Measurements from ENCODE around the gene QRICH1. TPM values are rescaled to one million over a fixed set of nuclear protein-coding genes. Genes with fewer than 3 reads are reported as not detected.
A peak's percentile ranks its signal among the peaks of the same experiment; 100 is the strongest.

QRICH1 gene
- total RNA-seq, 2 experiments from 2014 or later, result 111 to 132 TPM

DNA sequence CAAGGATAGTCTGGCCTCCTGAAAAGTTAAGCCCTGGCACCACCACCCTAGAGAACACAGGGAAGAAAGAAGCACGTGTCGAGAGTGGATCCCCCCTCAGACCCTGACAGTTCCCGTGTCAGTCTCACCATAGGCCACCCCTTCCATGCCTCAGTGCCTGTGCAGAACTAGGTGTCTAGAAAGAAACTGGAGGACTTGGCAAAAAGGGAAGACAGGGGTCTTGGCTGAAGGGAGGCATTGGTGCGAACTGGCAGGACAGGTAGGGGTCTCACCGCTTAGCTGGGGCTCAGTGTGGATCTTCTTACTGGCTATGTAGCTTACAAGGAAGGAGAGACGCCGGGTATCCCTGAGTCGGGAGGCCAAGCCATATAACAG lies 10.2 kb upstream of the QRICH1 start:
- peak; percentile 8 for DNase-seq (ENCODE audit: low spot score)
- Histone ChIP-seq H3K79me2 (ENCODE audit: insufficient read depth, low read depth, low read length) (peaks cover 17% of the 10 kb centered on the region), H3K4me1 (ENCODE audit: insufficient read depth, low read length, poor library complexity, severe bottlenecking) (peaks cover 24% of the 10 kb centered on the region), H3K4me3 (ENCODE audit: low read depth, low read length, poor library complexity, severe bottlenecking) (peak overlapping the region; percentile 79), H3K27ac (ENCODE audit: low read depth, low read length, poor library complexity, severe bottlenecking) (peak overlapping the region; percentile 76), H3K9me2 (ENCODE audit: insufficient read depth, low read length) (no peaks in the 10 kb centered on the region), H3K4me2 (ENCODE audit: low read length) (peak overlapping the region; percentile 70), H4K20me1 (ENCODE audit: insufficient read depth, low read length) (no peaks in the 10 kb centered on the region), H3K36me3 (ENCODE audit: insufficient read depth, low read length) (peaks cover 61% of the 10 kb centered on the region), H3K9me3 (ENCODE audit: low read length) (no peaks in the 10 kb centered on the region), H2AFZ (ENCODE audit: low read length) (peak overlapping the region; percentile 72; the same call in 1 of the 2 replicates)
- TF ChIP-seq, protein P1, sequence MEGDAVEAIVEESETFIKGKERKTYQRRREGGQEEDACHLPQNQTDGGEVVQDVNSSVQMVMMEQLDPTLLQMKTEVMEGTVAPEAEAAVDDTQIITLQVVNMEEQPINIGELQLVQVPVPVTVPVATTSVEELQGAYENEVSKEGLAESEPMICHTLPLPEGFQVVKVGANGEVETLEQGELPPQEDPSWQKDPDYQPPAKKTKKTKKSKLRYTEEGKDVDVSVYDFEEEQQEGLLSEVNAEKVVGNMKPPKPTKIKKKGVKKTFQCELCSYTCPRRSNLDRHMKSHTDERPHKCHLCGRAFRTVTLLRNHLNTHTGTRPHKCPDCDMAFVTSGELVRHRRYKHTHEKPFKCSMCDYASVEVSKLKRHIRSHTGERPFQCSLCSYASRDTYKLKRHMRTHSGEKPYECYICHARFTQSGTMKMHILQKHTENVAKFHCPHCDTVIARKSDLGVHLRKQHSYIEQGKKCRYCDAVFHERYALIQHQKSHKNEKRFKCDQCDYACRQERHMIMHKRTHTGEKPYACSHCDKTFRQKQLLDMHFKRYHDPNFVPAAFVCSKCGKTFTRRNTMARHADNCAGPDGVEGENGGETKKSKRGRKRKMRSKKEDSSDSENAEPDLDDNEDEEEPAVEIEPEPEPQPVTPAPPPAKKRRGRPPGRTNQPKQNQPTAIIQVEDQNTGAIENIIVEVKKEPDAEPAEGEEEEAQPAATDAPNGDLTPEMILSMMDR (conservative IDR thresholded peaks at IDR 0.05; ENCODE audit: low read length), result no peak
- TF ChIP-seq EZH2phosphoT487 (IDR thresholded peaks at IDR 0.05; ENCODE audit: borderline replicate concordance, low read depth, low read length), result no peak
- intact Hi-C loops (cut with micrococcal nuclease; ENCODE audit: unreplicated experiment), result loop anchor here (1.0 kb wide), 1 partner anchor 10 kb away; the partner anchor contains the start of gene QRICH1
- TSS peak; percentile 74 for BruUV-seq (replicated peaks)
- ChIA-PET POLR2A (interaction anchor here (0.6 to 2.4 kb wide), 5 partner anchors 10 to 113 kb away, joined by 3 to 14 read pairs (median 3); partner anchors contain the start of genes NDUFAF3, QRICH1, USP19 and WDR6), CTCF (ENCODE audit: unreplicated experiment) (interaction anchor here (0.6 to 0.8 kb wide), 2 partner anchors 10 to 336 kb away, joined by 3 to 7 read pairs; partner anchors contain the start of gene QRICH1)

DNA sequence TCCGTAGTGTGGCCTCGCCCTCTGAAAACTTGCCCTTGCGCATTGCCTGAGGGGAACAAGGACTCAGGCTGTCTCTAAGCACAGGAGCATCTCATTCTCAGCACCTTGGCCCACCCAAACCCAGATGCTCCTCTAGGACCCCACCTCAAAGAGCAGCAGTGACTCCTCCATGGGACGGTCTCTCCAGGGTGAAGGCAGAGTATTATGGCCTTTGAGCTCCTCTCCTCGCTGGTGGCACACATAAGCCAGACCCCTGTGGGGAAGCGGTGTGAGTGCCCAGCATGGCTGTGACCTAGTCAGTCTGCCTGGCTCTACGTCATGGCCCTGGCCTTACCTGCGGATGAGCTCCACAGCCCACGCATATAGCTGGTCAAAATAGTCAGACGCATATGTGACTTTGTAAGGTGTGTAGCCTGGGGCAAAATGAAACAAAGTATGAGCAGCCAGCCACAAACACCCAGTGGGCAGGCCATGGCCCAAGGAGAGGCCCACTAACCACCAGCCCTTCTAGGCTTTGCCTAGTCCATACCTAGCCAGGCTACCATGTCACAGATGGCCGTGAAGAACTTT lies 6.3 kb upstream of the QRICH1 start:
- BruUV-seq (replicated peaks), result no TSS peak
- Histone ChIP-seq H3K9me2 (ENCODE audit: insufficient read depth, low read length) (no peaks in the 10 kb centered on the region), H3K4me2 (ENCODE audit: low read length) (no peak overlapping the region), H3K27ac (ENCODE audit: low read depth, low read length, poor library complexity, severe bottlenecking) (no peak overlapping the region), H3K79me2 (ENCODE audit: insufficient read depth, low read depth, low read length) (peaks cover 17% of the 10 kb centered on the region), H2AFZ (ENCODE audit: low read length) (no peak overlapping the region), H3K4me1 (ENCODE audit: insufficient read depth, low read length, poor library complexity, severe bottlenecking) (peaks cover 17% of the 10 kb centered on the region), H4K20me1 (ENCODE audit: insufficient read depth, low read length) (no peaks in the 10 kb centered on the region), H3K4me3 (ENCODE audit: low read depth, low read length, poor library complexity, severe bottlenecking) (no peak overlapping the region), H3K9me3 (ENCODE audit: low read length) (no peaks in the 10 kb centered on the region), H3K36me3 (ENCODE audit: insufficient read depth, low read length) (peaks cover 75% of the 10 kb centered on the region)
- intact Hi-C loops (cut with micrococcal nuclease; ENCODE audit: unreplicated experiment), result no loop called here
- POLR2A ChIA-PET, result no interaction called here
- no peak for DNase-seq (ENCODE audit: low spot score)
- CTCF ChIA-PET (ENCODE audit: unreplicated experiment), result interaction anchor here (0.6 kb wide), 1 partner anchor 21 kb away, joined by 4 read pairs; the partner anchor contains the start of gene USP19
- TF ChIP-seq, protein P1 (conservative IDR thresholded peaks at IDR 0.05; ENCODE audit: low read length), result no peak
- TF ChIP-seq EZH2phosphoT487 (IDR thresholded peaks at IDR 0.05; ENCODE audit: borderline replicate concordance, low read depth, low read length), result no peak

DNA sequence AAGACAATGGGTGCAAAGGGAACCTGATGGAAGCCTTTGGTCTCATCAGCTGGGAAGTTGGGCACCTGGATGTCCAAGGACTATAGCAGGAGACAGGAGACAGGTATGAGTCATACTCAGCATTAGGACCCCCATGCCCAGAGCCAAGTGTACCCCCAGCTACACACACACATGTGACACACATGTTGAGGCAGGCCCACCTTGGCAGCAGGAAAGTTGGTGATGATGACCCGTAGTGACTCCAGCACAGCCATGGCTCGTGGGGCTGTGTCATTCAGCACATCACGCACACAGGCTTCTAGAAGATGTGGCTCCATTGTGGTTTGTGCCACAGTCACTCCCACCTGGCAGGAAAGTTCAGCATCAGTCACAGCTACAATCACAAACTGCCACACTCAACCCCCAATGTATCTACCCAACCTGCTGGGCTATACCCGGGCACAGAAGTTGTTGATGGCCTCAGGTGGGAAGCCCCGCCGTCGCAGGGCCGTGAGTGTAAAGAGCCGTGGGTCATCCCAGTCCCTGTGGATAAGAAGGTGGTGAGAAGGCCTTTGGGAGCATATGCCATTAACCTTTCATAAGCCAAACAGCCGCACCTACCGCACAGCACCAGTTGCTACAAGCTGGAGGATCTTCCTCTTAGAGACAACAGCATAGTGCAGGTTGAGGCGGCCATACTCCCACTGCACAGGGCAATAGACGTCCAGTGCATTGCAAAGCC lies 5.2 kb upstream of the QRICH1 start:
- POLR2A ChIA-PET, result no interaction called here

More for the DNA sequence above, 5.2 kb upstream of the QRICH1 start:
- Histone ChIP-seq H3K9me2 (ENCODE audit: insufficient read depth, low read length) (no peaks in the 10 kb centered on the region), H3K79me2 (ENCODE audit: insufficient read depth, low read depth, low read length) (peaks cover 14% of the 10 kb centered on the region), H3K9me3 (ENCODE audit: low read length) (no peaks in the 10 kb centered on the region), H3K27ac (ENCODE audit: low read depth, low read length, poor library complexity, severe bottlenecking) (no peak overlapping the region), H3K4me2 (ENCODE audit: low read length) (no peak overlapping the region), H3K4me1 (ENCODE audit: insufficient read depth, low read length, poor library complexity, severe bottlenecking) (peaks cover 22% of the 10 kb centered on the region), H4K20me1 (ENCODE audit: insufficient read depth, low read length) (no peaks in the 10 kb centered on the region), H3K36me3 (ENCODE audit: insufficient read depth, low read length) (peaks cover 75% of the 10 kb centered on the region), H2AFZ (ENCODE audit: low read length) (no peak overlapping the region), H3K4me3 (ENCODE audit: low read depth, low read length, poor library complexity, severe bottlenecking) (no peak overlapping the region)
- intact Hi-C loops (cut with micrococcal nuclease; ENCODE audit: unreplicated experiment), result no loop called here
- CTCF ChIA-PET (ENCODE audit: unreplicated experiment), result no interaction called here
- TF ChIP-seq, protein P1 (conservative IDR thresholded peaks at IDR 0.05; ENCODE audit: low read length), result no peak
- no peak for TF ChIP-seq EZH2phosphoT487 (IDR thresholded peaks at IDR 0.05; ENCODE audit: borderline replicate concordance, low read depth, low read length)
- BruUV-seq (replicated peaks), result no TSS peak
- no peak for DNase-seq (ENCODE audit: low spot score)
